IPS DF 4.7 (cell line): ENCODE results near the gene IMPG2.

Experiments
- DNase-seq: peaks from one replicate; pipeline ENCODE4 v3.0.0-alpha.2; 2013; ENCODE audit warnings: low spot score; ENCODE audit errors: extremely low read depth

The IMPG2 gene

GRCh38 chr3:101184111-101184510 is 136.3 kb downstream of the IMPG2 start:
- no peak for DNase-seq

GRCh38 chr3:101183151-101183550 is 137.2 kb downstream of the IMPG2 start:
- no peak for DNase-seq

GRCh38 chr3:101182734-101183133 is 137.6 kb downstream of the IMPG2 start:
- no peak for DNase-seq

GRCh38 chr3:101181801-101182200 is 138.6 kb downstream of the IMPG2 start:
- DNase-seq: no peak

GRCh38 chr3:101179637-101180036 is 140.7 kb downstream of the IMPG2 start:
- no peak for DNase-seq

- no peak for DNase-seq
Observed at GRCh38 chr3:101177577-101177976, 142.8 kb downstream of the IMPG2 start.
